ENCODE data around the gene BRD4.

Gene BRD4

DNA sequence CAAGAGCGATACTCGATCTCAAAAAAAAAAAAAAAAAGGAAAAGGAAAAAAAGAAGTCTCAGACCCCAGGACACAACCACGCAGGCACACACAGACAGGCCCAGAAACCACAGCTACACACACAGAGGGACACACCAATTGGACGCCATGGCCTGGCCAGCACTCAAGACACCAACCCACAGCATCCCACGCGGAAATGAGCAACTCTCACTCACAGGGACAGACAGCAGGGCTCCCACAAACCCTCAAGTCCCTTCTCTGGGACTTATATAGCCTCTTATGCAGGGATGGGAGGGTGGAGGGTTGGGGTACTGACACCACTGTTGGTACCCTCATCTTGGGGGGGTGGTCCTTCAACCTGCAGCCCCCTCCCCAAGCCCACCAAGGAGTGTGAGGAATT lies 137.4 kb downstream of the BRD4 start:
- DNase-seq (ENCODE audit: low read depth in 2 of 2), result no peak

DNA sequence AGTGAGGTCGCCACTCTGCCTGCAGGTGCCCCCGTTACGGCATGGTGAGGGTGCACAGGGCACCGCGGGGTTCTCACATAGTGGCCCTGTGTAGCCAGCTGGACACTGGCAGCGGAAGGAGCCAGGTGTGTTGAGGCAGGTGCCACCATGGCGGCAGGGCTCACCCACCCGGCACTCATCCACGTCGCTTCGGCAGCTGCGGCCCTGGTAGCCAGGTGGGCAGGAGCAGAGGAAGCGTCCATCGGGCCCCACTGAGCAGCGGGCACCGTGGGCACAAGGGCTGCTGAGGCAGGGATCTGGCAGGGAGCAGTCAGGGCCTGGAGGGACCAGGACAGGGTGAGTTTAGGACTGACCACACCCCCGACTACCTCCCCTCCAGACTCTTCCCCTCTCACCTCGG lies 140.4 kb downstream of the BRD4 start:
- no peak for DNase-seq (ENCODE audit: low read depth in 2 of 2)

GRCh38 chr19:15191514-15191913 lies 140.8 kb downstream of the BRD4 start:
- no peak for DNase-seq (ENCODE audit: low read depth in 2 of 2)

DNA sequence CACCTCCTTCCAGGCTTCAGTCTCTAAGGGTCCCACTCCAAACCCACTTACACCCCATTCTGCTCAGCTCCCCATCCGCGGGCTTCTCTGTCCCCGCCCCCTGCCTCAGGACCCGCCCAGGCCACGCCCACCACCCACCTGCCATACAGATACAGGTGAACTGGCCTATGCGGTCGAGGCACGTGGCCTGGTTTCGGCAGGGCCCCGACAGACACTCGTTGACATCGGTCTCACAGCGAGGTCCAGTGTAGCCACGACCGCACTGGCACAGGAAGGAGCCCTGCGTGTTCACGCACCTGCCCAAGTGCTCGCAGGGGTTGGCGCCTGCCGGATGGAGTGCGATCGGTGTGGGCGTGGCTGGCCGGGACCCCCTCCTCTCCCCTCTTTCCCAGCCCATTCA lies 143.5 kb downstream of the BRD4 start:
- DNase-seq (ENCODE audit: low read depth in 2 of 2), result no peak

GRCh38 chr19:15187026-15188007 lies 145.0 kb downstream of the BRD4 start:
- DNase-seq (ENCODE audit: low read depth in 2 of 2), result no peak

Measured in activated CD4-positive, alpha-beta T cell treated with anti-CD3 and anti-CD28 coated beads for 24 hours (primary cell).